Measurements from ENCODE around the gene DNAJC5G. TPM values are rescaled to one million over a fixed set of nuclear protein-coding genes. Genes with fewer than 3 reads are reported as not detected.

The DNAJC5G gene
- total and polyA plus RNA-seq, 2 of the 13 experiments (the other 11 are each of a cell fraction or from before 2014, with no cell fraction given), result 0.05 TPM; not detected in 1

DNA sequence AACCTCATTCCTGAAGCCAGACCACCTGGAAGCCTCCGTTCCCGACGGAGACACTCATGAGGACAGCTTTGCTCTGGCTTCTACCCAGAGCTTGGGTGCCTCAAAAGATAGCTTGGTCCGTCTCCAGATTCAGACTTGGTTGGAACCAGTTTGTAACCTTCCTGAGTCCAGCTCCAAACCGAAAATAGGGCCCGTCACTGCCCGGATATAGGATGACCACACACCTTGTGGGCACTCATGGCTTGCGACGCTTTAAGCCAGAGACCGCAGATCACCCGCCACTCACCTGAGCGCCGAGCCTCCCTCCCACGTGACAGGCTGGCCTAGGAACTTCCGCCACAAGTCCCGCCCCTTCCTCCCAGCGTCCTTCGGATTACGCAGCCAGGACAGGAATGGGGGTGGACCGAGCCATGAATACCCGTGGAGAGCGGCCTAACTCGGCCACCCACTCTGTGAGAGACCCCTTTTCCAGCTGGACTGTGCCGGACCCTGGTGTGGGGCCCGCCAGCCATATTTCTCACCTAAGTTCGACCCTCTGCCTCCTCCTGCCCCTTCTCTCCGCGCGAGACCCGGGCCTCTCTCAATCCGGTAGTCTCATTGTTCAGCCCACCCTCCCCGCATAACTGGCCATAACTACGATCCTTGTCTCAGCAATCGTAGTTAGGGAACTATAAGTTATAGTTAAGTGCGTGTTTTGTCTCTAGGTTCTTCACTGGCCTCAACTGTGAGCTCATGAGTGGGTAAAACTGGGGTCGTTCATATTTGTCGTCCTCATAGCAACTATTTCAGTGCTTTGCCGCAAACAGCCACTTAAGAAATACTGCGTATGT lies 47.7 kb downstream of the DNAJC5G start, which contains the start of gene MPV17 (continued):
- TF ChIP-seq, protein P1, sequence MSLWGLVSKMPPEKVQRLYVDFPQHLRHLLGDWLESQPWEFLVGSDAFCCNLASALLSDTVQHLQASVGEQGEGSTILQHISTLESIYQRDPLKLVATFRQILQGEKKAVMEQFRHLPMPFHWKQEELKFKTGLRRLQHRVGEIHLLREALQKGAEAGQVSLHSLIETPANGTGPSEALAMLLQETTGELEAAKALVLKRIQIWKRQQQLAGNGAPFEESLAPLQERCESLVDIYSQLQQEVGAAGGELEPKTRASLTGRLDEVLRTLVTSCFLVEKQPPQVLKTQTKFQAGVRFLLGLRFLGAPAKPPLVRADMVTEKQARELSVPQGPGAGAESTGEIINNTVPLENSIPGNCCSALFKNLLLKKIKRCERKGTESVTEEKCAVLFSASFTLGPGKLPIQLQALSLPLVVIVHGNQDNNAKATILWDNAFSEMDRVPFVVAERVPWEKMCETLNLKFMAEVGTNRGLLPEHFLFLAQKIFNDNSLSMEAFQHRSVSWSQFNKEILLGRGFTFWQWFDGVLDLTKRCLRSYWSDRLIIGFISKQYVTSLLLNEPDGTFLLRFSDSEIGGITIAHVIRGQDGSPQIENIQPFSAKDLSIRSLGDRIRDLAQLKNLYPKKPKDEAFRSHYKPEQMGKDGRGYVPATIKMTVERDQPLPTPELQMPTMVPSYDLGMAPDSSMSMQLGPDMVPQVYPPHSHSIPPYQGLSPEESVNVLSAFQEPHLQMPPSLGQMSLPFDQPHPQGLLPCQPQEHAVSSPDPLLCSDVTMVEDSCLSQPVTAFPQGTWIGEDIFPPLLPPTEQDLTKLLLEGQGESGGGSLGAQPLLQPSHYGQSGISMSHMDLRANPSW (CRISPR knock-in tag; IDR thresholded peaks at IDR 0.05; ENCODE audit: borderline replicate concordance), result peak; percentile 44
- TF ChIP-seq CHCHD3 (CRISPR knock-in tag; IDR thresholded peaks at IDR 0.05) (no peak), REPIN1 (CRISPR knock-in tag; IDR thresholded peaks at IDR 0.05; ENCODE audit: borderline replicate concordance, low read depth) (peak; percentile 86), ZSCAN20 (CRISPR knock-in tag; IDR thresholded peaks at IDR 0.05; ENCODE audit: borderline replicate concordance) (no peak; the same call in 1 of the 2 replicates), ZNF431 (CRISPR knock-in tag; IDR thresholded peaks at IDR 0.05; ENCODE audit: borderline replicate concordance, low read depth) (0 out of 2 replicates have a peak, but pooled peaks have one; percentile 65), RBM22 (optimal IDR thresholded peaks at IDR 0.05; ENCODE audit: low read length) (peak; percentile 99), FOSL2 (CRISPR knock-in tag; IDR thresholded peaks at IDR 0.05) (peak; percentile 79), SCMH1 (CRISPR knock-in tag; IDR thresholded peaks at IDR 0.05; ENCODE audit: borderline replicate concordance) (no peak), ZNF329 (CRISPR knock-in tag; IDR thresholded peaks at IDR 0.05; ENCODE audit: low read depth) (peak; percentile 76; the same call in 1 of the 2 replicates), ZBTB3 (CRISPR knock-in tag; IDR thresholded peaks at IDR 0.05; ENCODE audit: borderline replicate concordance, low read depth) (no peak), ZSCAN30 (CRISPR knock-in tag; IDR thresholded peaks at IDR 0.05) (no peak), NFIC (IDR thresholded peaks at IDR 0.05; ENCODE audit: low read length) (peak; percentile 72), TBP (CRISPR knock-in tag; IDR thresholded peaks at IDR 0.05) (no peak), U2AF2 (IDR thresholded peaks at IDR 0.05; ENCODE audit: low read depth, low read length) (no peak)
- TF ChIP-seq, protein P2, sequence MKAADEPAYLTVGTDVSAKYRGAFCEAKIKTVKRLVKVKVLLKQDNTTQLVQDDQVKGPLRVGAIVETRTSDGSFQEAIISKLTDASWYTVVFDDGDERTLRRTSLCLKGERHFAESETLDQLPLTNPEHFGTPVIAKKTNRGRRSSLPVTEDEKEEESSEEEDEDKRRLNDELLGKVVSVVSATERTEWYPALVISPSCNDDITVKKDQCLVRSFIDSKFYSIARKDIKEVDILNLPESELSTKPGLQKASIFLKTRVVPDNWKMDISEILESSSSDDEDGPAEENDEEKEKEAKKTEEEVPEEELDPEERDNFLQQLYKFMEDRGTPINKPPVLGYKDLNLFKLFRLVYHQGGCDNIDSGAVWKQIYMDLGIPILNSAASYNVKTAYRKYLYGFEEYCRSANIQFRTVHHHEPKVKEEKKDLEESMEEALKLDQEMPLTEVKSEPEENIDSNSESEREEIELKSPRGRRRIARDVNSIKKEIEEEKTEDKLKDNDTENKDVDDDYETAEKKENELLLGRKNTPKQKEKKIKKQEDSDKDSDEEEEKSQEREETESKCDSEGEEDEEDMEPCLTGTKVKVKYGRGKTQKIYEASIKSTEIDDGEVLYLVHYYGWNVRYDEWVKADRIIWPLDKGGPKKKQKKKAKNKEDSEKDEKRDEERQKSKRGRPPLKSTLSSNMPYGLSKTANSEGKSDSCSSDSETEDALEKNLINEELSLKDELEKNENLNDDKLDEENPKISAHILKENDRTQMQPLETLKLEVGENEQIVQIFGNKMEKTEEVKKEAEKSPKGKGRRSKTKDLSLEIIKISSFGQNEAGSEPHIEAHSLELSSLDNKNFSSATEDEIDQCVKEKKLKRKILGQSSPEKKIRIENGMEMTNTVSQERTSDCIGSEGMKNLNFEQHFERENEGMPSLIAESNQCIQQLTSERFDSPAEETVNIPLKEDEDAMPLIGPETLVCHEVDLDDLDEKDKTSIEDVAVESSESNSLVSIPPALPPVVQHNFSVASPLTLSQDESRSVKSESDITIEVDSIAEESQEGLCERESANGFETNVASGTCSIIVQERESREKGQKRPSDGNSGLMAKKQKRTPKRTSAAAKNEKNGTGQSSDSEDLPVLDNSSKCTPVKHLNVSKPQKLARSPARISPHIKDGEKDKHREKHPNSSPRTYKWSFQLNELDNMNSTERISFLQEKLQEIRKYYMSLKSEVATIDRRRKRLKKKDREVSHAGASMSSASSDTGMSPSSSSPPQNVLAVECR (CRISPR knock-in tag; IDR thresholded peaks at IDR 0.05; ENCODE audit: borderline replicate concordance), result peak; percentile 94
- TF ChIP-seq, protein P3, sequence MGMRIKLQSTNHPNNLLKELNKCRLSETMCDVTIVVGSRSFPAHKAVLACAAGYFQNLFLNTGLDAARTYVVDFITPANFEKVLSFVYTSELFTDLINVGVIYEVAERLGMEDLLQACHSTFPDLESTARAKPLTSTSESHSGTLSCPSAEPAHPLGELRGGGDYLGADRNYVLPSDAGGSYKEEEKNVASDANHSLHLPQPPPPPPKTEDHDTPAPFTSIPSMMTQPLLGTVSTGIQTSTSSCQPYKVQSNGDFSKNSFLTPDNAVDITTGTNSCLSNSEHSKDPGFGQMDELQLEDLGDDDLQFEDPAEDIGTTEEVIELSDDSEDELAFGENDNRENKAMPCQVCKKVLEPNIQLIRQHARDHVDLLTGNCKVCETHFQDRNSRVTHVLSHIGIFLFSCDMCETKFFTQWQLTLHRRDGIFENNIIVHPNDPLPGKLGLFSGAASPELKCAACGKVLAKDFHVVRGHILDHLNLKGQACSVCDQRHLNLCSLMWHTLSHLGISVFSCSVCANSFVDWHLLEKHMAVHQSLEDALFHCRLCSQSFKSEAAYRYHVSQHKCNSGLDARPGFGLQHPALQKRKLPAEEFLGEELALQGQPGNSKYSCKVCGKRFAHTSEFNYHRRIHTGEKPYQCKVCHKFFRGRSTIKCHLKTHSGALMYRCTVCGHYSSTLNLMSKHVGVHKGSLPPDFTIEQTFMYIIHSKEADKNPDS (CRISPR knock-in tag; IDR thresholded peaks at IDR 0.05), result peak; percentile 92
- TF ChIP-seq, protein P4, sequence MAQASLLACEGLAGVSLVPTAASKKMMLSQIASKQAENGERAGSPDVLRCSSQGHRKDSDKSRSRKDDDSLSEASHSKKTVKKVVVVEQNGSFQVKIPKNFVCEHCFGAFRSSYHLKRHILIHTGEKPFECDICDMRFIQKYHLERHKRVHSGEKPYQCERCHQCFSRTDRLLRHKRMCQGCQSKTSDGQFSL (CRISPR knock-in tag; IDR thresholded peaks at IDR 0.05), result peak; percentile 82
- TF ChIP-seq, protein P5, sequence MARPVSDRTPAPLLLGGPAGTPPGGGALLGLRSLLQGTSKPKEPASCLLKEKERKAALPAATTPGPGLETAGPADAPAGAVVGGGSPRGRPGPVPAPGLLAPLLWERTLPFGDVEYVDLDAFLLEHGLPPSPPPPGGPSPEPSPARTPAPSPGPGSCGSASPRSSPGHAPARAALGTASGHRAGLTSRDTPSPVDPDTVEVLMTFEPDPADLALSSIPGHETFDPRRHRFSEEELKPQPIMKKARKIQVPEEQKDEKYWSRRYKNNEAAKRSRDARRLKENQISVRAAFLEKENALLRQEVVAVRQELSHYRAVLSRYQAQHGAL (CRISPR knock-in tag; IDR thresholded peaks at IDR 0.05; ENCODE audit: not compliant biosample characterization), result peak; percentile 76
